ENCODE data around the gene HMGN1.
"Not testable (repeated sequence)": the region's sequence is repeated elsewhere in the genome, so short reads cannot be mapped to it uniquely, and the experiment has no call there.

The HMGN1 gene, protein sequence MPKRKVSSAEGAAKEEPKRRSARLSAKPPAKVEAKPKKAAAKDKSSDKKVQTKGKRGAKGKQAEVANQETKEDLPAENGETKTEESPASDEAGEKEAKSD

DNA sequence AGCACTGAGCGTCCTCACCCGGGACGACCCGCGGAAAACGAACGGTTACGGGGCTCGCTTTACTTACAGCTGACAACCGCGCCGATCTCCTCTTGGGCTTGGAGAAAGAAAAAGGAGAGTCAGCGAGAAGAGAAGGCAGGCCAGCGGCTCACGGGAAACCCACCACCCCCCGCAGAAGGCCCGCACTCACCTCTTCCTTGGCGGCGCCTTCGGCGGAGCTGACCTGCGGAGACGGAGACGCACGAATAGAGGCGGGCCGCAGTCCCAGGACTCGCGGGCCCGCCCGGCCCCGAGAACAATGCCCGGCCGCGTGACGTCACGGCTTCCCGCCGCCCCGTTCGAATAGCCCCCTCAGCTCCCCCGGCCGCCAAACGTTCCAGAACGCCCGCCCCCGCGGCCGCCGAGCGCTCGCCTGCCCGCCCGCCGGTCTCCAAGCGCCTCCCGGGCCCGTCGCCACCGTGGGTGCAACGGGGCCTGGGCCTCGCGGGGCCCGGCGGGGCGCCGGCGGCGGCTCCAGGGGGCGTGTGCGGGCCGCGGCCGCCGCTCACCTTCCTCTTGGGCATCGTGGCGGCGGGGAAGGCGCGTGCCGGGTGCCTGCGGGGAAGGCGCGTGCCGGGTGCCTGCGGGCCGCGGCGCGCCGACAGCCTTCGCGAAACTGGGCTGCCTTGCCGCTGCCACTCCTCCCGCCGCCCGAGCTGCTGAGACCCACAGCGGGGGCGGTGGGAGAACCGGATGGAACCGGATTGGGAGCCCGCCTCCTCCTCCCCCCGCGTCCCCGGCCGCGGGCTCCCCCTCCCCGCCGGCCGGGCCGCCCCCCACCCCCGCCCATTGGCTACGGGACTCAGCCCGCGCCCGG, at the start of gene HMGN1:
Gene HMGN1, minus strand, starts transcription at position 734 of the 856 bp plus-strand sequence. Its CDS starts 171 bp downstream, at position 563.
- DNase-seq, result peak; percentile 90 to 98

GRCh38 chr21:39397646-39398385, 48.9 kb upstream of the HMGN1 start:
- DNase-seq, result no peak

DNA sequence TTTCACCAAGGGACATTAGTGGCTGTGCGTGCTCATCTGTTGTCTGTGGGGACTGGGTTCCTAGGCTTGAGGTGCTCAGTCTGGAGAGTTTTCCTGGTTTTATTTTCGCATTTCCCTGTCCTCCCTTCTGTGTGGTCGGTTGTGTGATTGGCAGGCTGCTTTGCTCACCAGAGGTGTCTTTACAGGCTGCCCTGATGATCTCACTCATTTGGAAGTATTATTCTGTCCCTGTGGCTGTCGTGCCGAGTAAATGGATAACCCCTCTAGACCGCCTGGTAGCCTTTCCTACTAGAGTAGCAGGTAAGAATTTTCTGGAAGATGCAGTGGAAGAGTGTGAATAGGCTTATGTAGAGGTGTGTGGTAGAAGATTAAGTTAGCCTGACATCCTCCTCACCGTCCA, 44.1 kb upstream of the HMGN1 start:
- no peak for DNase-seq

GRCh38 chr21:39390212-39390765, 41.4 kb upstream of the HMGN1 start:
- no peak for DNase-seq

- no peak for DNase-seq
Observed at GRCh38 chr21:39388811-39389155, 39.9 kb upstream of the HMGN1 start.

DNA sequence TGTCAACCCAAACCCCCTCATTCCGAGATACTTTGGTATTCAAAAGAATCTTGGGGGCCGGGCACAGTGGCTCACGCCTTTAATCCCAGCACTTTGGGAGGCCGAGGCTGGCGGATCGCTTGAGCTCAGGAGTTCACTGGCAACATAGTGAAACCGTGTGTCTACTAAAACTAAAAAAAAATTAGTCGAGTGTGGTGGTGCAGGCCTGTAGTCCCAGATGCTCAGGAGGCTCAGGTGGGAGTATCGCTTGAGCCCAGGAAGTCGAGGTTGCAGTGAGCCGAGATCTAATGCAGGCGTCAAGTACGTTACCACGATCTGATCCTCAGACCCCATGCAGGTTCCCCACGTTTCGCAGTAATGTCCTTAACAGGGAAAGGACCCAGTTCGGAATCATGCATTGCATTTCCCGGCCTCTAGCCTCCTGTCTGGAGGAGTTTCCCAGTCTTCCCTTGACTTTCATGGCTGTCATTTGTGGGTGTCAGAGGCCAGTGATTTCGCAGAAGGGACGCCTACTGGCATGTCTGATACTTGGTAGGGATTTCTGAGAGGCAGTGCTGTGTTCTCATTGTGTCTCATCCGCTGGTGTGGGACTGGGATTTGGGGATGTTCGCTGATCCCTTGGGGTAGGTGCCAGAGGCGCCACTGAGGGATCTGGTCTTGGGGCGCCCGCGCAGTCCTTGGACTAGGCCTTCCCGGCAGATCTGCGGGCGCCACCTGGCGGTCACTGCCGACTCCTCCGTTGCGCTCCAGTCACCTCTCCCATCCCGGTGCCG, 39.3 kb upstream of the HMGN1 start:
- peak; percentile 74 to 80 for DNase-seq

GRCh38 chr21:39387461-39388037, 38.7 kb upstream of the HMGN1 start:
- DNase-seq, result peak; percentile 91 to 96

DNA sequence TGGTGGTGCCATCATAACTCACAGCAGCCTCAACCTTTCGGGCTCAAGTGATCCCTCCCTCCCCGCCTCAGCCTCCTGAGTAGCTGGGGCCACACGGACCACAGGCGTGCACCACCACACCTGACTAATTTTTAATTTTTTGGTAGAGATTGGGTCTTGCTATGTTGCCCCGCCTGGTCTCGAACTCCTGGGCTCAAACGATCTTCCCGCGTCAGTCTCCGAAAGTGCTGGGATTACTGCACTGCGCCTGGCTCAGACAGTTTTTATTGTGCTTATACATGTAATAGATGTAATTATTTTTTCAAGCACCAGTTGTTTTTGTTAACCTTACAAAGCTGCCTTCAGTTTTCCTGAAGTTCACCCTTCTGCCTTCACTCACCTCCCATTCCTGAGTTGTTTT, 38.0 kb upstream of the HMGN1 start:
- DNase-seq, result no peak

DNA sequence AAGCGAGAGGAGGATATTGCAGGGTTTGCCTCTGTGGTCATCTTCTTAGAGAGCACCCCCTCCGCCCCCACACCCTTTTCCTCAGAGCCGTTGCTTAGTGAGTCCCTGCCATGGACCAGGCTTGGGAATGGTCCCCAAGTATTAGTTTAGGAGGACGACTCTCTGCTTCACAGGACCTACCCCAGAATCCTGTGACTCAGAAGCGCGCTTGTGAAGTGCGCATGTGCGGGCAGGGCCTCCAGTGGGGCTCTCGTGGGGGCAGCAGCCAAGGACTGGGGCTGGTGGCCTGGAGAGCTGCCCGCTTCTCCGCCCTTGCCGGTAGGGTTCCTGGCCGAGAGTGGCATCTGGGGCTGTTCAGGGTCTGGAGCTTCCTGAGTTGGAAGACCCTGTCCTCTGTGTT, 37.3 kb upstream of the HMGN1 start:
- DNase-seq, result no peak

DNA sequence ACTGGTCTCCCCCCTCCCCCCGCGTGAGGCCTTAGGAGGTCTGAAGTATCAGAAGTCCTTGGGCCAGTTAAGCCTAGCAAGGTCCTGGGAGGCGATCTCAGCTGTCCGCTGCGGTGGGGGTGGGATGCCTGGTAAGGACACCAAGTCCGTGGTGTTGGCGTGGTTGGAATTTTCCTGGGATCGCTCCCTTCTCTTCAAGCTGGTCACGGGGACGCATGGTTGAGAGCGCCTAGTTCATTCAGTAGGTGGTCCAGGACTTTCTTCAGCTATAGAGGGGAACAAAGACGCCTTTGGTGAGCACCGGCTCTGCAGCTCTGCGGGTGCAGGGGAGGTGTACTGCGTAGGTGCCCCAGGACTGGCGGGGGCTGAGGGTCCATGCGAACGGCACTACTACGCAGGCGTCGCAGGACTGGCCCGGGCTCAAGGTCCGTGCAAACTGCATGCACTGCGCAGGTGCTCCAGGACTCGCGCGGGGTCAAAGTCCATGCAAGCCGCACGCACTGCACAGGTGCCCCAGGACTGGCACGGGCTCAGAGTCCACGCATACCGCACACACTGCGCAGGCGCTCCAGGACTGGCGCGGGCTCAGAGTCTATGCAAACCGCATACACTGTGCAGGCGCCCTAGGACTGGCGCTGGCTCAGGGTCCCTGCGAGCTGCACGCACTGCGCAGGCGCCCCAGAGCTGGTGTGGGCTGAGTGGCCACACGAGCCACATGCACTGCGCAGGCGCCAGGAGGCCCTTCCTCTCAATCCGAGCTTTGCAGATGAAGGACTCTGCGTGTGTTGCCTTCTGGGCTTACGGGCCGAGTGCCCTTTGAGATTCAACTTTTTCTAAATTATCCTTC, 36.6 kb upstream of the HMGN1 start:
- DNase-seq, result peak; percentile 34 to 74

DNA sequence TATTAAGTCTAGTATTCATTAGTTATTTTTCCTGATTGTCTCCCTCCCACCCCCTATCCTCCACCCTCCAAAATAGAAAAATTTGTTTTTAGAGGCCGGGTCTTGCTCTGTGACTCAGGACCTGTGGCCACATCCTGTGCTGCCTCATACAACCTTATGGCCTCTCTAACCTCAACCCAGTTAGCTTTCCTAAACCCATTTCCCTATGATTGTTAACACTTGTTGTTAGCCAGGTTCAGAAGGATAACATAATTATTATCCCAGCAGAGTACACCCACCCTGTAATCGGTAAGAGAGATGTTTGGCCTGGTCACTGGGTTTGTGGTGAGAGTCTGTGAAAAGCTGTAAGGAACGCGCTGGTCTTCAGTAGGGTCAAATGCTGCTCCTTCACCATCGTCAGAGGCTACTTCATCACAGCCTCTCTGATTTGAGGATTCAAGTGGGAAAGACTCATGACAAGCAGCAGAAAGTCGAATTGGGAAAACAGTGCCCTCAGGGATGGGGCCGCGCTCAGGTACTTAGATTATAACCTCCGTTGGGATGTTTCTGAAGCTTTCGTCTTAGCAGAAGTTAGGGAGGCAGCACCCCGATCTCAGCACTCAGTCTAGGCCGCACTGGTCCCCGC, 35.9 kb upstream of the HMGN1 start:
- no peak for DNase-seq

DNA sequence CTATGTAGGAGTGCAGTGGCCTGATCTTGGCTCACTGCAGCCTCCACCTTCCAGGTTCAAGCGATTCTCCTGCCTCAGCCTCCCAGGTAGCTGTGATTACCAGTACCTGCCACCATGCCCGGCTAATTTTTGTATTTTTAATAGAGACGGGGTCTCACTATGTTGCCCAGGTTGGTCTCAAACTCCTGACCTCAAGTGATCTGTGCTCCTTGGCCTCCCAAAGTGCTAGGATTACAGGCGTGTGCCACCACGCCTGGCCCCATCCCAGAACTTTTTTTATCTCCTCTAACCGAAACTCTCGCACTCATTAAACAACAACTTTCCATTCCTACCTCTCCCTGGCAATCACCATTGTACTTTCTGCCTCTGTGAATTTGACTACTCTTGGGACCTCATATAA, 33.2 kb upstream of the HMGN1 start:
- DNase-seq, result not testable (repeated sequence)

DNA sequence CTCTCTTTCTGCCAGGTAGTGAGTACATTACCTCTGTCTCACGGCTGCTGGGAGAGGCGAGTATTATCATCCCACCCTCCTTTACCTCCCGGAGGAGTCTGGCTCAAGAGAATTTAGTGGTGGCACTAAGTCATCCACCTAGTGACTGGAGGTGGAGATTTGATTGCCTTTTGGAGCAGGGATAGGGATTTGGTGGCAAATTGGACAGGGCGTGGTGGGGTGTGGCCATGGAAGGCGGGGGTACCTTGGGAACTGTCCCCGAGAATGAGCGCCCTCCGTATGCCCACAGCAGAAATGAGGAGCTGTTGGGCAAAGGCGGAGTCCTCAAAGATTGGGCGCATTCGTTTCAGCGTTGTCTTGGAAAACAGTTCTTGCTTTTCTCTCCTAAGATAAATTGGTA, 32.1 kb upstream of the HMGN1 start:
- no peak for DNase-seq

DNA sequence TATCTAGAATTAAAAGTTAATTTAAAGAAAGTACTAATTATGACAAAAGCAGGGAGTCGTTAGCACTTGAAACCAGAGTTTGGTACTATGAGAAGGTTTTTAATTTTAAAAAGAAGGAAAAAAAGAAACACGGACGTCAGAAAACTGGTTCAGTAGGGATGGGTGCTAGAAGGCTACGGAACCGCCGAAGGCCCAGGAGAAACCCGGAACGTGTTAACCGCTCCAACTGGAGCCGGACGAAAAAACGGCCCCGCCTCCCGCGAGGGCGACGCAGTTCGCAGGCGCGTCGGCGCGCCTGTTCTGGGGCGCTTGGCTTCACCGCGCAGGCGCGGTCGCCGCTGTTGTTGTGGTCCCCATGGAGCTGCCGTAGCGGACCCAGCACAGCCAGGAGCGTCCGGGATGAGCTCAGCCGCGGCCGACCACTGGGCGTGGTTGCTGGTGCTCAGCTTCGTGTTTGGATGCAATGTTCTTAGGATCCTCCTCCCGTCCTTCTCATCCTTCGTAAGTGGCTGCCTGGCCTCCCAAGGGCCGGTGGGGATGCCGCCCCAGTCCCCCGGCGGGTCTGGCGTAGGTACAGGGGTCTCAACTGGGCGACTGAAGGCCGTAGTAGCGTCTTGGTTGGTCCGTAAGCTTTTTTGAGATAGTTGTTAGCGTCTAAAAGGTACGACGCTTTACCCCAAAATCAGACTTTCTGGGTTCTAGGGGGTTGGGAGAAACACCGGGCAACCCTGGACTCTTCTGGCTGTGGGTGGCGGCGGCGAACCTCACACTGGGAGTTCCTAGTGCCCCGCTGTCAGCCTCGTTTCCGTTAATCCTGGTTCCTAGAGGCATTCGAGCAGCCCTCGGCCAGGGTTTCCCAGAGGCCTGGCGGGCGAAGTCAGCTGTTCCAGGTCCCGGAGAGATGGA, 31.4 kb upstream of the HMGN1 start:
- DNase-seq, result peak; percentile 82 to 91

DNA sequence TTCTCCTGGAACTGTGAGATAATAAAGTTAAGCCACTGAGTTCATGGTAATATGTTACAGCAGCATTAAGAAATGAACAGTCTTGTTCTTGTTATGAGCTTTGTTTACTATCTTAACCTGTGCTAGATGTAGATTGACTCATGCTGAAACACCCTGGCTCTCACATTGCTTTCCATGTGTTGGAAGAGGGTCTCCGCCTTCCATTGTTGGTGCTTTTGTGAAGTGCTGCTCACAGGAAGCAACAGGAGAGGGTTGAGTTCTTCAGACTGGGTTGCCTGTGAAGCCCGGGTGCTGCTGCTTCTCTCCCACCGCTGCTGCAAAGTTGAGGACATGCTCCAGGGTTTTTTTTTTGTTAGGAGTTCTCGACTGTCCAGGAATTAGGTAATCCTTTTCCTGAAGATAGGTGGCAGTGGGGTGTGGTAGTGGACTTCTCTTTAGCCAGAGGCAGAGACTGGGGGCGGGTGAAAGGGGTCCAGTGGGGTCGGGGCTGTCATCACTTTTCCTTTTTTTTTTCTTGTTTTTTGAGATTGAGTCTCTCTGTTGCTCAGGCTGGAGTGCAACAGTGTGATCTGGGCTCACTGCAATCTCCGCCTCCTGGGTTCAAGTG, 28.7 kb upstream of the HMGN1 start:
- DNase-seq, result no peak

- DNase-seq, result no peak
Observed at GRCh38 chr21:39375446-39375845, 26.6 kb upstream of the HMGN1 start.

DNA sequence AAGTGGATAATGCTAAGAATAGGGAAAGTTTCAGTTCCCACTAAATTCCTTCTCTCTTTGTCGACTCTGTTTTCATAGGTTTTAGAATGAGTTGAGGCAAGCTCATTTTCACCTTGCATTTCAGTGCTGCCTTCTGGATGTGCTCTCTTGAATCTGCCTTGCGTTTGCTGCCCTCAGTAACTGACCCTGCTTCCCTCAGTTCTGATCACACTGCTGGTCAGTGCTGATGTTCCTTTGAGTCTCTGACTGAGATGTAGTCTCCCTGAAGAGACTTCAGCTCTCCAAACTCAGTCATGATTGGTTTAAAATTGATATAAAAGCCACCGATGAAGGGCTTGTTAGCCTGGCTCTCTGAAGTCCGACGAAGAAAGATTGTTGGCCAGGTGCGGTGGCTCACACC, 25.2 kb upstream of the HMGN1 start:
- no peak for DNase-seq

DNA sequence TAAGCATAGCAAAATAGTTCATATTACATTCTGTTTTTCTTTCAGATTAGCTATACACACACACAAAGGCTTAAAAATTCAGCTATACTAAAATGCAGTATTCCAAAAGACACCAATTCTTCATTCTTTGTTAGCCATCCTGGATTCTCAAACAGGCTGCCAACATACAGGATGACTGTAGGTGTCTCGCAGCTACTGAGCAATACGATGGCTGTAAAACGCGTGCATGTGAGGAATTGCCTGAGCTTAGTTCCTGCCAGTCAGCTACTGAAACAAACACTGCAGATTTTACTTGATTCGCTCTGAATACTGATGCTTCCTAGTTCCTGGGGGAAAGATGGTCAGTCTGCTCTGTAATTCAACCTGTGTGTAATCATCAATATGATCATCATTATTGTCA, 24.7 kb upstream of the HMGN1 start:
- no peak for DNase-seq

DNA sequence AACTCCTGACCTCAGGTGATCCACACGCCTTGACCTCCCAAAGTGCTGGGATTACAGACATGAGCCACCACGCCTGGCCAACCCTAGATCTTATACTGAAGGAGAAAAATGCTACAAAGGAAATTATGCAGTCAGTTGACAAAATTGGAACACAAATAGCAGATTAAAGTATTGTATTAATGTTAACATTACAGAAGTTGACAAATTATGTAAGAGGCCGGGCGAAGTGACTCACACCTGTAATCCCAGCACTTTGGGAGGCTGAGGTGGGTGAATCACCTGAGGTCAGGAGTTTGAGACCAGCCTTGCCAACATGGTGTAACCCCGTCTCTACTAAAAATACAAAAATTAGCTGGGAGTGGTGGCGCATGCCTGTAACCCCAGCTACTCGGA, 21.0 kb upstream of the HMGN1 start:
- not testable (repeated sequence) for DNase-seq

GRCh38 chr21:39367783-39368182, 18.9 kb upstream of the HMGN1 start:
- no peak for DNase-seq

Data from NCI-H187 (cell line).